ENCODE data around the gene YIPF3.

DNA sequence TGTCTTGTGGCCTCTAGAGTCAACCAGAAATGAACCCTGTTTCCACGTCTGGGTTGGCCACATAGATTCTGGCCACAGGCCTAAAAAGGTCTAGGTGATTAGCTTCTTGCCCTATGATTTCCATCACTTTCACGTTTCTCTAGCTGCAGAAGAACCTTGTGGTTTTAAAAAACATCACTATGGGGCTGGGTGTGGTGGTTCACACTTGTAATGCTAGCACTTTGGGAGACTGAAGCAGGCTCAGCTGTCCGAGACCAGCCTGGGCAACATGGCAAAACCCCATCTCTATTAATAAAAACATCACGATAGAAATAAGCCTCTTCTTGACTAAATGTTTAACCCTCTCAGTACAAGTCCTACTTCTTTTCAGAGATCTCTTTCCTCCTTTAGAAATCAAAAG, 27.7 kb upstream of the YIPF3 start:
- TF ChIP-seq, protein P1, sequence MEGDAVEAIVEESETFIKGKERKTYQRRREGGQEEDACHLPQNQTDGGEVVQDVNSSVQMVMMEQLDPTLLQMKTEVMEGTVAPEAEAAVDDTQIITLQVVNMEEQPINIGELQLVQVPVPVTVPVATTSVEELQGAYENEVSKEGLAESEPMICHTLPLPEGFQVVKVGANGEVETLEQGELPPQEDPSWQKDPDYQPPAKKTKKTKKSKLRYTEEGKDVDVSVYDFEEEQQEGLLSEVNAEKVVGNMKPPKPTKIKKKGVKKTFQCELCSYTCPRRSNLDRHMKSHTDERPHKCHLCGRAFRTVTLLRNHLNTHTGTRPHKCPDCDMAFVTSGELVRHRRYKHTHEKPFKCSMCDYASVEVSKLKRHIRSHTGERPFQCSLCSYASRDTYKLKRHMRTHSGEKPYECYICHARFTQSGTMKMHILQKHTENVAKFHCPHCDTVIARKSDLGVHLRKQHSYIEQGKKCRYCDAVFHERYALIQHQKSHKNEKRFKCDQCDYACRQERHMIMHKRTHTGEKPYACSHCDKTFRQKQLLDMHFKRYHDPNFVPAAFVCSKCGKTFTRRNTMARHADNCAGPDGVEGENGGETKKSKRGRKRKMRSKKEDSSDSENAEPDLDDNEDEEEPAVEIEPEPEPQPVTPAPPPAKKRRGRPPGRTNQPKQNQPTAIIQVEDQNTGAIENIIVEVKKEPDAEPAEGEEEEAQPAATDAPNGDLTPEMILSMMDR (IDR thresholded peaks at IDR 0.05; ENCODE audit: insufficient read depth, low read length): no peak
- TF ChIP-seq POLR2AphosphoS5 (IDR thresholded peaks at IDR 0.05; ENCODE audit: low read depth) (no peak), REST (IDR thresholded peaks at IDR 0.05; ENCODE audit: insufficient replicate concordance, low read depth) (no peak), SPI1 (IDR thresholded peaks at IDR 0.05; ENCODE audit: borderline replicate concordance, low read depth) (no peak)

All from HL-60 (cell line).